HG03097 (cell line): ENCODE data around the gene CAMK2A.

Experiments used
- ATAC-seq: cut with Tn5 transposase; IDR thresholded peaks from one replicate; pipeline ENCODE4 v1.9.1; 2021; ENCODE audit not compliant: unreplicated experiment, low FRiP score

Gene CAMK2A

DNA sequence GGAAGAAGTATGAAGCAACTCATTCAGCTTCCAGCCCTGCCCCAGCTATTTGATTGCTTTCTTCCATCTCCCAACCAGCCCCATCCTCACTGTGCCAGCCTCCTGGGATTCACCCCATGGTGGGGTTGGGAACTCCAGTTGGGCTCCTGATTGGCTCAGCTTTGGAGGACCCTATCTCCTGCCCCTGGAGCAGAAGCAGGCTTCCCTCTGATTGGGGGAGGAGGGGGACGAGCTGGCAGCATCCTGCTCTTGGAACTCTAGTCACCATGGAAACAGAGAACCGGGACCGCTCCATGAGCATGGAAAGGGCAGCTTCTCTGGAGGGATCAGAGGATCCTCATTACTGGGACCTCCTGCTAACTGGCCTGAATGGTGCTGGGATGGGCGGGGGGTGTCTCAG is 97.1 kb downstream of the CAMK2A start:
- no peak for ATAC-seq

DNA sequence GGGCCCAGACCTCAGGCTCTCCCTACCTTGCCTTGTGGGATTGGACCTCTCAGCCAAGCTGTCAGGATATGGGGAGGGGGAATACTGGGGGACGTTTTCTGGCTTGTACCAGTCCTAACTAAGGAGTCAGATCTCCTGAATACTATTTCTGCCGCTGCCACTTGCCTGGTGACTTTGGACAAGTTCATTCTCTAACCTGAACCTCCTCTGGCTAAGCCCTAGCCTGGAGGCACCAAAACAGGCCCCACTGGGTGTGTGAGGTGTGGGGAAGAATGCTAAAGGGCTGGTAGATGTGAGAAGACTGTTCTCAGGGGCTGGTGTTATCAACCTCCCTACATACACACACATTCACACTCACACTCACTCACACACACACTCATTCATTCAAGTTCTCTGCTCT is 98.6 kb downstream of the CAMK2A start:
- no peak for ATAC-seq

DNA sequence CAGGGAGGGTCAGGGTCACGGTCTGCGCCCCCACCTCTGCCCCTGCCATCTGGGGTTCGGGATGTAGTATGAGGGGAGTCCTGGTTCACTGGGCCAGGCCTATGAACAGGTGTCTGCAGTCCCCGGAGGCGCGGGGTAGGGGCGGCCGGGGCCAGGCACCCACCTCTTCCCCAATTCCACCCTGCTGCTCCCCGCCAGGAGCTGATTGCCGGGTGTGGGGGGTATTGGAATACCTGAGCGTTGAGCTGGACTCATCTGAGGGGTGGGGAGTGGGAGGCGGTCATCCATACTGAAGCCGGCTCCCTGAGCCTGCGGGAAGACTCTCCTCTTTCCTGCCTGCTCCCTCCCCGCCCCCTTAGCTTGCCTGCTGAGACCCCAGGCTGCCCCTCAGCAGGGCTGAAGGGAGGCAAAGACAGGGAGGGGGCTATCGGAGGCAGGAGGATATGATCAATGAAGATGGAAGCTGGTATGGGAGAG is 99.0 kb downstream of the CAMK2A start:
- no peak for ATAC-seq

DNA sequence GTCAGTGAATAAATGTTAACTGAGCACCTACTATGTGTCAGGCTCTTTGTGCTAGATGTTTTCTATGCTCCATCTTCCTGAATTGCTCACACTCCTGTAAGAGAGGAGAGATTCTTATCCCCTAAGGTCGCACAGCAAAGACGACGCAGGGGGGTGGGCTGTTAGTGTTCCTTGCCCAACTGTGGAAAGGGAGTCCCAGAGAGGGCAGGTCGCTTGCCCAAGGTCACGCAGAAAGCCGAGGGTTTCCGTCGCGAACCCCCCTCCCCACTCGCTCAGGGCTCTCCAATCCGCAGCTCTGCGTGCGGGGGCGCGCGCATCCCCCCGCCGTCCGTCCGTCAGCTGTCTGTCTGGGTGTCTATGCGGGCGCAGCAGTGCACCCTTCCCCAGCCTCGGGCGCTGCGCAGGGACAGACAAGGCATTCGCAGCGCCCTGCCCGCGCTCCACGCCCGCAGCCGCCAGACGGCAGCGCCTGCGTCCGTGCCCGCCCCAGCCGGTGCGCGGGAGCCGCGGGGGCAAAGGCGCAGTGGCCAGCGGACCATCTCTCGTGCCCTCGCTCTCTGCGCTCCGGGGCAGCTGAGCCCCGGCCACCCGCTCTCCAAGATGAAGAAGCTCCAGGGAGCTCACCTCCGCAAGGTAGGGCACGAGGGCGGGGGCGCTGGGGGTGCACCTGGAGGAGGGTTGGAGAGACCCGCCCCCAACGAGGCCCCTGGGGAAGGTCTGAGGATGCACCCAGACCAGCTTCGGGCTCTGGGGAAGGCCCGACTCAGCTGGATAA is 99.7 kb downstream of the CAMK2A start, which contains the start of gene SLC6A7:
Gene SLC6A7 (plus strand): TSS at position 335 of the 775 bp plus-strand sequence. CDS start 266 bp downstream, at position 601.
- ATAC-seq, result no peak

DNA sequence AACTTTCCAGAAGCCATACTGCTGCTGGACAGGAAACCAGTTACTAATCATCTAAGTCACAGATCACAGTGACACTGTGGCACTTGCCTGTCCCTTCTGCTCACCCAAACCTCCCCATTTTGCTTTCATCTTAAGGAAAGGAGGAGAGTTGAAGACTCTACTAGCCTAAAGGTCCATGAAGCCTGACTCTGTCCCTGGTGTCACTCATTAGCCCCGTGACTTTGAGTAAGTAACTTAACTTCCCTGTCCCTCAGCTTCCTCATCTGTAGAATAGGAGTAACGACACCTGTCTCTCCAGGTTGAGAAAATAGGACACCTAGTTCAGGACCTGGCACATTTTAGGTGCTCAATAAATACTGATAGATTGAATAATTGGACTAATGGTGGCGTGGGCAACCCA is 100.2 kb downstream of the CAMK2A start:
- no peak for ATAC-seq

GRCh38 chr5:150188146-150188842 is 101.3 kb downstream of the CAMK2A start:
- ATAC-seq, result no peak

DNA sequence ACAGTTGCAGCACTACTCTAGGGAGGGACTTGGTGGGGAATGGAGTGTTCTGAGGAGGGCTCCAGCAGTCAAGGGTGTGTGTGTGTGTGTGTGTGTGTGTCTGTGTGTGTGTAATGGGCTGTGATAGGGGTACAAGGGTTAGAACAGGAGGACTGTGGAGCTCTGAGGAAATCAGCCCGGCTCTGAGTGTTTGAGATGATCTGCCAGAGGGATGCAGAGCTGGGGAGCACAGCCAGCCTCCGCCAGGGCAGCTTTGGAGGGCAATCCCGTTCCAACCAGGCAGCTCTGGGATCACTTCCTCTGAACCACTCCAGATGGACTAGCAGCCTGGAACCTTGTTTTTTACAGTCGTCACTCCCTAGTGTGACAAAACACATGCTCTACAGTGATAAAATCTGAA is 102.7 kb downstream of the CAMK2A start:
- no peak for ATAC-seq

GRCh38 chr5:150186137-150186536 is 103.4 kb downstream of the CAMK2A start:
- no peak for ATAC-seq

- no peak for ATAC-seq
Measured at GRCh38 chr5:150184990-150185912, 104.3 kb downstream of the CAMK2A start.

DNA sequence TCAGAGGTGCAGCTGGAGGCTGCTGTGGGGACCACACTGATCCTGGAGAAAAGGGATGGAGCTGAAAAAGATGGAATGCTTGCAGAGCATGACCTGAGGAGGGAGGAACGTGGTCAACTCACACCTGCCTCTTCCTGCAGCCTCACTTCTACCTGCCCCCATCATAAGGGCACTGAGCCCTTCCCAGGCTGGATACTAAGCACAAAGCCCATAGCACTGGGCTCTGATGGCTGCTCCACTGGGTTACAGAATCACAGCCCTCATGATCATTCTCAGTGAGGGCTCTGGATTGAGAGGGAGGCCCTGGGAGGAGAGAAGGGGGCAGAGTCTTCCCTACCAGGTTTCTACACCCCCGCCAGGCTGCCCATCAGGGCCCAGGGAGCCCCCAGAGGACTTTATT is 105.6 kb downstream of the CAMK2A start:
- no peak for ATAC-seq

DNA sequence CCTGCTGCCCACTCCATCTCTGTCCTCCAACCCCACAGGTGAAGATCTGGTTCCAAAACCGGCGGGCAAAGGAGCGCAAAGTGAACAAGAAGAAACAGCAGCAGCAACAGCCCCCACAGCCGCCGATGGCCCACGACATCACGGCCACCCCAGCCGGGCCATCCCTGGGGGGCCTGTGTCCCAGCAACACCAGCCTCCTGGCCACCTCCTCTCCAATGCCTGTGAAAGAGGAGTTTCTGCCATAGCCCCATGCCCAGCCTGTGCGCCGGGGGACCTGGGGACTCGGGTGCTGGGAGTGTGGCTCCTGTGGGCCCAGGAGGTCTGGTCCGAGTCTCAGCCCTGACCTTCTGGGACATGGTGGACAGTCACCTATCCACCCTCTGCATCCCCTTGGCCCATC is 106.1 kb downstream of the CAMK2A start:
- no peak for ATAC-seq

- ATAC-seq, result no peak
Measured at GRCh38 chr5:150182774-150183173, 106.8 kb downstream of the CAMK2A start.

DNA sequence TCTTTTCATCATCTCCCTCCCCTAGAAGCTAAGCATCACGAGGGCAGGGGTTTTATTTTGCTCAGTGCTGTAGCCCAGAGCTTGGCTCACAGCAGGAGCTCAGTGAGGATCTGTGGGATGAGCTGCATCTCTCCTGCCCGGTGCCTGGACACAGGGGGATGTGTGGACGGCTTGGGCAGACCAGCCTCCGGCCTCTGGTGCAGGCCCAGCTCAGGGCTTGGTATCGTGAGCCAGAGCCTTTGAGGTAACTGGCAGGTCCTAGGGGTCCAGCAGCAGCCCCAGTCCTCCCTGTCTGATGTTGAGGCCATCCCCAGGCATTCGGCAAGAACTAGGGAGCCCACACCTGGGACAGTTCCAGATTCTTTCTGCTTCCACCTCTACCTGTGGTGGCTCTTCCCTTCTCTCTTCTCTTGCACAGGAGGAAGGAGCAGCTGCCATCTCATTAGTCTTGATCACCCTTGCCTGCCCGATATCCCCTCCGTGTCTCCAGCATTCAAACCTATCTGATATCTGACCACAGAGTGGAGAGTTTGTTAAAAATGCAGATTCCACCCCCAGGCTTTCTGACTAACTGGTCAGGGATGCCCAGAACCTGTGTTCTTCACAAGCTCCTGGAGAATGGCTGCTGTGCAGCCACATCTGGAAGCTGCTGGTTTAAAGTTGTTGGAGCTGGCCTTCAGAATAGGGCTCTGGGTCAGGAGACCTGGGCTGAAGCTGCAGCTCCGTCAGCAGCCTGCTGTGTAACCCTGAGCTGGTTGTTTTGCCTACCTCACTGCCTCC is 107.6 kb downstream of the CAMK2A start:
- no peak for ATAC-seq

GRCh38 chr5:150181027-150181426 is 108.5 kb downstream of the CAMK2A start:
- no peak for ATAC-seq

DNA sequence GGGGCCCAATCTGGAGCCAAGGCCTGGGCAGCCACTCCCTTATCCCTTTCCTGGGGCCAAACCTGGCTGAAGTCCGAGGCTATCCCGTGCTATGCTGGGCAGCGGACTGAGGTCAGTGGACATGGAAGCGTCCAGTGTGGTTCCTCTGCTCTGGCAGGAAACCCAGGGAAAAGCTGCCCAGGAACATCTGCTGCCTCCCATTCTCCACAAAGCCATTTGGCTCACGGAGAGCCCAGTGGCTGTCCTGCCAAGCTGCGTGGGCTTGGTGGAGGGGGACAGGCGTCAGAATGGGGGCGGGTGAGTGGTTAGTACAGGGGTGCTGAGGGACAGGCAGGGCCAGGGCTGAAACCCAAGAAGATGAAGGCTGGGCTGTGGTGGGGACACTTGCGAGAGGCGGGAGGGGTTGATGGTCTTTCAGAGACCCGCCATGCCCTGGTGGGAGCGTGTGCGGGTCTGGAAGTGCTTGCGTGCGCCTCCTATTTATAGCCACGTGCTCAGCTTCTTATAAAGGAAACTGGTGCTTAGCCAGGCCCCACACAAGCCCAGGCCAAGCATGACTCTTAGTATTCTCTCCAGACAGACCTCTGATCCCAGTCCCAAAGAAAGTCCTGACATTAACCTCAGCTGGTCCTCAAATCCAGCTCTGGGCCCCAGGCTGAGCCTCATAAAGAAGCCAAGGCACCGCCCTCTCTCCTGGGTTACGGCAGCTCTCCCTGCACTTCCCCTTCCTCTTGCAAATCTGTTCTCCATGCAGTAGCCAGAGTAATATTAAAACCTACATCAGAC is 109.1 kb downstream of the CAMK2A start:
- no peak for ATAC-seq

- ATAC-seq, result no peak
Measured at GRCh38 chr5:150179019-150179620, 110.5 kb downstream of the CAMK2A start.

GRCh38 chr5:150178262-150178661 is 111.3 kb downstream of the CAMK2A start:
- ATAC-seq, result no peak

- no peak for ATAC-seq
Measured at GRCh38 chr5:150177721-150178120, 111.9 kb downstream of the CAMK2A start.
